Pulmonary artery endothelial cell (primary cell): Measurements from ENCODE around the gene RTKN2. TPM values are rescaled to one million over a fixed set of nuclear protein-coding genes. Genes with fewer than 3 reads are reported as not detected.

ENCODE experiments used
- total RNA-seq: library from RNA; depleted of rRNA; stranded (reverse); fragments of >200 nt; gene quantifications from 2 replicates; pipeline ENCODE4 v1.2.3, GENCODE V29; 2014

Gene RTKN2
- total RNA-seq, 1 donor from 2014 or later: 0.92 TPM

Other genes starting within 250 kb of the RTKN2 start
- gene ZNF365, start 105.5 kb upstream of the RTKN2 start, total RNA-seq: 0.04 and 0.40 TPM in 2 replicates